K562 (cell line): Measurements from ENCODE around the gene LIAS. TPM values are rescaled to one million over a fixed set of nuclear protein-coding genes. Genes with fewer than 3 reads are reported as not detected.
A peak's percentile ranks its signal among the peaks of the same experiment; 100 is the strongest.

Experiments
- HDAC3 ChIP-seq: fragments of 450-650 bp; IDR thresholded peaks from 2 replicates; pipeline ENCODE4 v1.6.1; 2018; ENCODE audit warnings: borderline replicate concordance, mild to moderate bottlenecking, moderate library complexity; ENCODE audit not compliant: partially characterized antibody
- MYNN ChIP-seq, 2 experiments: sonication (generic); formaldehyde crosslinking in 1 of 2; IDR thresholded peaks; 2 replicates each; pipeline versions ENCODE4 v1.5.0 to v1.6.1; 2016 to 2020; ENCODE audit warnings: antibody characterized with exemption in 1 of 2, missing genetic modification reagents in 1 of 2
- NR2C1 ChIP-seq, 2 experiments: fragments of 450-650 bp; IDR thresholded peaks; 2 replicates each; pipeline ENCODE4 v1.6.1; 2017; ENCODE audit warnings: mild to moderate bottlenecking in 2 of 2, antibody characterized with exemption in 1 of 2, inconsistent platforms in 1 of 2, missing compliant biosample characterization in 1 of 2, missing genetic modification characterization in 1 of 2
- POLR2G ChIP-seq: fragments of 200-400 bp; formaldehyde crosslinking; IDR thresholded peaks from 2 replicates; pipeline ENCODE4 v1.6.1; 2017; ENCODE audit warnings: low read depth, mild to moderate bottlenecking, antibody characterized with exemption, low read length, moderate library complexity
- ZNF197 ChIP-seq: fragments of 200-800 bp; sonication (Bioruptor generic); IDR thresholded peaks from 2 replicates; pipeline ENCODE4 v1.6.1; 2016; ENCODE audit warnings: low read depth, missing genetic modification characterization, missing compliant biosample characterization
- ZNF316 ChIP-seq: fragments of 450-650 bp; IDR thresholded peaks from 2 replicates; pipeline ENCODE4 v1.6.1; 2016
- ZNF583 ChIP-seq: fragments of 250-450 bp; sonication (Bioruptor Pico); IDR thresholded peaks from 2 replicates; pipeline ENCODE4 v1.4.0; 2020
- polyA plus RNA-seq, 8 experiments: library from polyadenylated mRNA; depleted of rRNA in 4 of 8; stranded (reverse) in 5 of 8; unstranded in 3 of 8; fragments of >200 nt; fragmentation: Nextera tagmentation in 2 of 8; fragmentation: Illumina TruSeq in 1 of 8; extraction: Ambion mirVana in 2 of 8; extraction: Trizol in 1 of 8; gene quantifications; 2 replicates each; pipeline versions ENCODE4 v1.2.1 to v1.2.3, GENCODE V29; 2011 to 2014; ENCODE audit warnings: inconsistent platforms in 1 of 8, missing spikeins in 1 of 8
- total RNA-seq, 7 experiments: library from RNA; depleted of rRNA in 6 of 7; stranded (reverse); fragments of >200 nt in 6 of 7; fragmentation: Illumina TruSeq in 2 of 7; extraction: Trizol in 2 of 7; gene quantifications; 2 replicates each; pipeline versions ENCODE4 v1.2.1 to v1.2.3, GENCODE V29; 2011 to 2021; ENCODE audit warnings: low replicate concordance in 1 of 7
- TF ChIP-seq, protein P1 (sequence below): fragments of 250-450 bp; sonication (Bioruptor Pico); IDR thresholded peaks from 2 replicates; pipeline ENCODE4 v1.5.0; 2021; ENCODE audit warnings: mild to moderate bottlenecking, borderline replicate concordance
- TF ChIP-seq, protein P2 (sequence below), 2 experiments: fragments of 250-450 bp in 1 of 2; fragments of 450-650 bp in 1 of 2; sonication (Bioruptor Pico) in 1 of 2; IDR thresholded peaks; 2 replicates each; pipeline versions ENCODE4 v1.6.1 to v1.8.0; 2016 to 2021; ENCODE audit warnings: mild to moderate bottlenecking in 2 of 2, moderate library complexity in 2 of 2, missing compliant biosample characterization in 1 of 2, missing genetic modification characterization in 1 of 2
- TF ChIP-seq, protein P3 (sequence below): fragments of 450-650 bp; formaldehyde crosslinking; conservative IDR thresholded peaks from 2 replicates; pipeline ENCODE4 v1.4.0; 2022; ENCODE audit warnings: mild to moderate bottlenecking, missing genetic modification characterization
- TF ChIP-seq, protein P4 (sequence below): fragments of 450-650 bp; IDR thresholded peaks from 2 replicates; pipeline ENCODE4 v1.6.1; 2016; ENCODE audit warnings: antibody characterized with exemption
- TF ChIP-seq, protein P5 (sequence below), 2 experiments: fragments of 450-650 bp; conservative IDR thresholded peaks; 2 replicates each; pipeline ENCODE4 v1.6.1; 2017; ENCODE audit warnings: mild to moderate bottlenecking in 2 of 2, moderate library complexity in 2 of 2
- TF ChIP-seq, protein P6 (sequence below): fragments of 200-800 bp; sonication (Bioruptor generic); IDR thresholded peaks from 2 replicates; pipeline ENCODE4 v1.6.1; 2017; ENCODE audit warnings: missing genetic modification characterization, missing compliant biosample characterization
- TF ChIP-seq, protein P7 (sequence below): fragments of 250-450 bp; sonication (Bioruptor Pico); IDR thresholded peaks from 2 replicates; pipeline ENCODE4 v1.8.0; 2022; ENCODE audit warnings: moderate library complexity, mild to moderate bottlenecking, inconsistent platforms

LIAS gene
- total and polyA plus RNA-seq, 9 of the 15 experiments (the other 6 are each of a cell fraction or from before 2014, with no cell fraction given) = 21.9 to 57.1 (median 42.1) TPM

DNA sequence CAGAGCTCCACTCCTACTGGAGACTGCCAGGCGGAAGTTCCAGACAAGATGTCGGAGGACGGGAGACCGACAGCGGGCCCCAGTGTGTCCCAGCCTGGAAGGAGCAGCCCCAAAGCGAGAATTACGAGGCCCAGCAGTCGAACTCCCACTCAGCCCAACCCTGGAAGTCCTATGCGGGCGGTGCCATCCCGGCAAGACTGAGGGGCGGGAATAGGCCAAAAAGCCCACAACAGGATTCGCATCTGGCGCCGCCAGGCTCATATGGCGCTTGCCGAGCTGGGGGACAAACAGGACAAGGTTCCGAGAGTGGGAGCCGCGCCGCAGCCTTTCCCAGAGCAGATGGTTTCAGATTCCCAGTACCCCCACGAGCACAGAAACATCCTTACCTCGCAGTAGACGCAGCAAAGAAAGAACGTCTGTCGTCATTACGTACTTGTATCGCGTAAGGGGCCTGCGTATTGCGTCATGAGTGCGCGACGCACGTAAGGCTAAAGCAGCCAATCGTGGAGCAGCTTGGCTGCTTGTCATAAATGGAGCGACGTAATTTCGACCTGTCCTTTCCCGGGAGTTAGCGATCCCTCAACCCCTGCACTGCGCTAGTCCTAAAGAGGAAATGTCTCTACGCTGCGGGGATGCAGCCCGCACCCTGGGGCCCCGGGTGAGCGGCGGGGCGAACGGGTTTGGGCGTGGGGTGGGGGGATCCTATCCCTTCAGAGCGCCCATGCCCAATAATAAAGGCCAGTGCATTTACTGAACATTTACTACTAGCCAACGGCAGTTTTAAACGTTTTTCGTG, at the start of gene LIAS, which contains the start of gene RPL9 (continued):
- TF ChIP-seq, protein P1, sequence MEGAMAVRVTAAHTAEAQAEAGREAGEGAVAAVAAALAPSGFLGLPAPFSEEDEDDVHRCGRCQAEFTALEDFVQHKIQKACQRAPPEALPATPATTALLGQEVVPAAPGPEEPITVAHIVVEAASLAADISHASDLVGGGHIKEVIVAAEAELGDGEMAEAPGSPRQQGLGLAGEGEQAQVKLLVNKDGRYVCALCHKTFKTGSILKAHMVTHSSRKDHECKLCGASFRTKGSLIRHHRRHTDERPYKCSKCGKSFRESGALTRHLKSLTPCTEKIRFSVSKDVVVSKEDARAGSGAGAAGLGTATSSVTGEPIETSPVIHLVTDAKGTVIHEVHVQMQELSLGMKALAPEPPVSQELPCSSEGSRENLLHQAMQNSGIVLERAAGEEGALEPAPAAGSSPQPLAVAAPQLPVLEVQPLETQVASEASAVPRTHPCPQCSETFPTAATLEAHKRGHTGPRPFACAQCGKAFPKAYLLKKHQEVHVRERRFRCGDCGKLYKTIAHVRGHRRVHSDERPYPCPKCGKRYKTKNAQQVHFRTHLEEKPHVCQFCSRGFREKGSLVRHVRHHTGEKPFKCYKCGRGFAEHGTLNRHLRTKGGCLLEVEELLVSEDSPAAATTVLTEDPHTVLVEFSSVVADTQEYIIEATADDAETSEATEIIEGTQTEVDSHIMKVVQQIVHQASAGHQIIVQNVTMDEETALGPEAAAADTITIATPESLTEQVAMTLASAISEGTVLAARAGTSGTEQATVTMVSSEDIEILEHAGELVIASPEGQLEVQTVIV = no peak
- TF ChIP-seq POLR2G (peak; percentile 93), NR2C1 (IDR thresholded peaks at IDR 0.05) (peak; percentile 55; the same call in 1 of the 2 replicates), NR2C1 (tag; IDR thresholded peaks at IDR 0.05) (peak; percentile 47), ZNF316 (no peak), HDAC3 (peak; percentile 32), ZNF583 (CRISPR knock-in tag) (no peak), MYNN (IDR thresholded peaks at IDR 0.05) (no peak), MYNN (CRISPR knock-in tag; IDR thresholded peaks at IDR 0.05) (no peak), ZNF197 (CRISPR knock-in tag) (peak; percentile 58; the same call in 1 of the 2 replicates)
- TF ChIP-seq, protein P2, sequence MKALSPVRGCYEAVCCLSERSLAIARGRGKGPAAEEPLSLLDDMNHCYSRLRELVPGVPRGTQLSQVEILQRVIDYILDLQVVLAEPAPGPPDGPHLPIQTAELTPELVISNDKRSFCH (CRISPR knock-in tag; IDR thresholded peaks at IDR 0.05) = no peak
- TF ChIP-seq, protein P2 (tag; IDR thresholded peaks at IDR 0.05) = peak; percentile 68
- TF ChIP-seq, protein P3, sequence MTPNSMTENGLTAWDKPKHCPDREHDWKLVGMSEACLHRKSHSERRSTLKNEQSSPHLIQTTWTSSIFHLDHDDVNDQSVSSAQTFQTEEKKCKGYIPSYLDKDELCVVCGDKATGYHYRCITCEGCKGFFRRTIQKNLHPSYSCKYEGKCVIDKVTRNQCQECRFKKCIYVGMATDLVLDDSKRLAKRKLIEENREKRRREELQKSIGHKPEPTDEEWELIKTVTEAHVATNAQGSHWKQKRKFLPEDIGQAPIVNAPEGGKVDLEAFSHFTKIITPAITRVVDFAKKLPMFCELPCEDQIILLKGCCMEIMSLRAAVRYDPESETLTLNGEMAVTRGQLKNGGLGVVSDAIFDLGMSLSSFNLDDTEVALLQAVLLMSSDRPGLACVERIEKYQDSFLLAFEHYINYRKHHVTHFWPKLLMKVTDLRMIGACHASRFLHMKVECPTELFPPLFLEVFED (CRISPR knock-in tag) = no peak
- TF ChIP-seq, protein P4, sequence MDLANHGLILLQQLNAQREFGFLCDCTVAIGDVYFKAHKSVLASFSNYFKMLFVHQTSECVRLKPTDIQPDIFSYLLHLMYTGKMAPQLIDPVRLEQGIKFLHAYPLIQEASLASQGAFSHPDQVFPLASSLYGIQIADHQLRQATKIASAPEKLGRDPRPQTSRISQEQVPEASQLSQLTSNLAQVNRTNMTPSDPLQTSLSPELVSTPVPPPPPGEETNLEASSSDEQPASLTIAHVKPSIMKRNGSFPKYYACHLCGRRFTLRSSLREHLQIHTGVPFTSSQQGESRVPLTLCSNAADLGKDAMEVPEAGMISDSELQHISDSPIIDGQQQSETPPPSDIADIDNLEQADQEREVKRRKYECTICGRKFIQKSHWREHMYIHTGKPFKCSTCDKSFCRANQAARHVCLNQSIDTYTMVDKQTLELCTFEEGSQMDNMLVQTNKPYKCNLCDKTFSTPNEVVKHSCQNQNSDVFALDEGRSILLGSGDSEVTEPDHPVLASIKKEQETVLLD = peak; percentile 100
- TF ChIP-seq, protein P5, sequence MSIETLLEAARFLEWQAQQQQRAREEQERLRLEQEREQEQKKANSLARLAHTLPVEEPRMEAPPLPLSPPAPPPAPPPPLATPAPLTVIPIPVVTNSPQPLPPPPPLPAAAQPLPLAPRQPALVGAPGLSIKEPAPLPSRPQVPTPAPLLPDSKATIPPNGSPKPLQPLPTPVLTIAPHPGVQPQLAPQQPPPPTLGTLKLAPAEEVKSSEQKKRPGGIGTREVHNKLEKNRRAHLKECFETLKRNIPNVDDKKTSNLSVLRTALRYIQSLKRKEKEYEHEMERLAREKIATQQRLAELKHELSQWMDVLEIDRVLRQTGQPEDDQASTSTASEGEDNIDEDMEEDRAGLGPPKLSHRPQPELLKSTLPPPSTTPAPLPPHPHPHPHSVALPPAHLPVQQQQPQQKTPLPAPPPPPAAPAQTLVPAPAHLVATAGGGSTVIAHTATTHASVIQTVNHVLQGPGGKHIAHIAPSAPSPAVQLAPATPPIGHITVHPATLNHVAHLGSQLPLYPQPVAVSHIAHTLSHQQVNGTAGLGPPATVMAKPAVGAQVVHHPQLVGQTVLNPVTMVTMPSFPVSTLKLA (conservative IDR thresholded peaks at IDR 0.05) = peak; percentile 78 to 86
- TF ChIP-seq, protein P6, sequence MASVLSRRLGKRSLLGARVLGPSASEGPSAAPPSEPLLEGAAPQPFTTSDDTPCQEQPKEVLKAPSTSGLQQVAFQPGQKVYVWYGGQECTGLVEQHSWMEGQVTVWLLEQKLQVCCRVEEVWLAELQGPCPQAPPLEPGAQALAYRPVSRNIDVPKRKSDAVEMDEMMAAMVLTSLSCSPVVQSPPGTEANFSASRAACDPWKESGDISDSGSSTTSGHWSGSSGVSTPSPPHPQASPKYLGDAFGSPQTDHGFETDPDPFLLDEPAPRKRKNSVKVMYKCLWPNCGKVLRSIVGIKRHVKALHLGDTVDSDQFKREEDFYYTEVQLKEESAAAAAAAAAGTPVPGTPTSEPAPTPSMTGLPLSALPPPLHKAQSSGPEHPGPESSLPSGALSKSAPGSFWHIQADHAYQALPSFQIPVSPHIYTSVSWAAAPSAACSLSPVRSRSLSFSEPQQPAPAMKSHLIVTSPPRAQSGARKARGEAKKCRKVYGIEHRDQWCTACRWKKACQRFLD (CRISPR knock-in tag) = no peak
- TF ChIP-seq, protein P7, sequence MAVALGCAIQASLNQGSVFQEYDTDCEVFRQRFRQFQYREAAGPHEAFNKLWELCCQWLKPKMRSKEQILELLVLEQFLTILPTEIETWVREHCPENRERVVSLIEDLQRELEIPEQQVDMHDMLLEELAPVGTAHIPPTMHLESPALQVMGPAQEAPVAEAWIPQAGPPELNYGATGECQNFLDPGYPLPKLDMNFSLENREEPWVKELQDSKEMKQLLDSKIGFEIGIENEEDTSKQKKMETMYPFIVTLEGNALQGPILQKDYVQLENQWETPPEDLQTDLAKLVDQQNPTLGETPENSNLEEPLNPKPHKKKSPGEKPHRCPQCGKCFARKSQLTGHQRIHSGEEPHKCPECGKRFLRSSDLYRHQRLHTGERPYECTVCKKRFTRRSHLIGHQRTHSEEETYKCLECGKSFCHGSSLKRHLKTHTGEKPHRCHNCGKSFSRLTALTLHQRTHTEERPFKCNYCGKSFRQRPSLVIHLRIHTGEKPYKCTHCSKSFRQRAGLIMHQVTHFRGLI = no peak
